Ovary (tissue), 3 donors: ENCODE data around the gene ERCC3.

ENCODE experiments used
- CTCF ChIP-seq, 3 donors: fragments of 450-650 bp in 2 of 3; fragments of 200-600 bp in 1 of 3; IDR thresholded peaks; one replicate each; pipeline versions ENCODE4 v1.5.1 to v1.8.0; 2016 to 2022; ENCODE audit warnings: antibody characterized with exemption in 3 of 3, mild to moderate bottlenecking in 1 of 3
- EP300 ChIP-seq: sonication (generic); formaldehyde crosslinking; IDR thresholded peaks from one replicate; pipeline ENCODE4 v1.6.1; 2017; ENCODE audit warnings: antibody characterized with exemption
- POLR2A ChIP-seq: fragments of 450-650 bp; IDR thresholded peaks from one replicate; pipeline ENCODE4 v1.6.1; 2017; ENCODE audit warnings: antibody characterized with exemption, mild to moderate bottlenecking, moderate library complexity
- donor health status: DM: no; HTN: no; CAD: no.

DNA sequence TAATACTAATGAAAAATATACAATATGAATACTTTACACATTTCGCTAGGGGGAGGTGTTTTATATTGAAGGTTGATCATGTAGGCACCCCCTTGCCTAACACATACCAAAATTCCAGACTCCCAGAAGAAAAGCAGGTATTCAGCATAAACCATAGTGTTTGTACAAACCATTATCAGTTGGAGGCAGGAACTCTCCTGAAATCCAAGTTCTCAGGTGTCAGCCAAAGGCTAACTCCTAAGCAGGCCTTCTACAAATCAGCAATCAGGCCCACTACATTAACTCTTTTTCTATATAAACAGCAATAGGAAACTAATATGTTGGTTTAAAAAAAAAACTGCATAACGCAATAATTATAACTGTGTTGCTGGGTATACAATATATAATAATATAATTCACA is 49.3 kb upstream of the ERCC3 start:
- TF ChIP-seq EP300 (no peak), POLR2A (no peak), CTCF (IDR thresholded peaks at IDR 0.05) (no peak)
